ENCODE results near the gene CD81.

DNA sequence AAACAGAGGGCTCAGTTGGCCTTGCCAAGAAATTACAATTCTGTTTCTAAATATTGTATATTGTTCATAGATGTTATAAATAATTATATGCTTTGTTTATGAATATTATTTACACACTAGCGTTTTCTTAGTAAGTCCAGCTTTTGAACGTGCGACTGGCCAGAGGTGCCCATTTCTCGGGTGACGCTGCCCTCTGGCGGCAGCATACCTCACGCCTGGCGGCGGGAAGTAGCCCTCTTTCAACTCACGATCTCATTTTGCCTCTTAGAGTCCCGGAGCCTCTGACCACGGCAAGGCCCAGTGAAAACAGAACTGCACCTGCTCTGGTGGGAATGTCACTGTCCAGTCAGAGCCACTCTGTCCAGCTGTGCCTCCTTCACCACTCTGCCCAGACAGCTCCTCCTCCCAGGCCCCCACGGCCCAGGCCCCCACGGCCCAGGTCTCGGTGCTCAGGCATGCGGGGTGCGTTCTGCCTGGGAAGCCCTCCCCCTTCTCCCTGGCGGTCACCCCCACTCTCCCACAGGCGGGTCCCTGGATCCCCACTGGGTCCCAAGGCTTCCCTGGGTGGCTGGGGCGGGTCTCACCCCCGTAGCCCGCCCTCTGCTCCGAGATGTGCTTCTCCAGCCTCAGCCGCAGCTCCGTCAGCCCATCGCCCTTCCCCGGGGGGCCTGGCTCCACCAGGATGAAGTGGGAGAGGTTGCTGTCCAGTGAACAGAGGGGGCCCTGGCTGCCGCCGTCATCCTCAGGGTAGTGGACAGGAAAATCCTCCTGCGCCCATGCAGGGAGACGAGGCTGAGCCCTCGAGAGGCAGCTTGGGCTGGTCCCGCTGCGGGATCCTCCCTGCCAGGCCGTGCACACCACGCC is 42.8 kb downstream of the CD81 start:
- TF ChIP-seq EP300 (IDR thresholded peaks at IDR 0.05; ENCODE audit: low read depth), result no peak
- TF ChIP-seq, protein P1, sequence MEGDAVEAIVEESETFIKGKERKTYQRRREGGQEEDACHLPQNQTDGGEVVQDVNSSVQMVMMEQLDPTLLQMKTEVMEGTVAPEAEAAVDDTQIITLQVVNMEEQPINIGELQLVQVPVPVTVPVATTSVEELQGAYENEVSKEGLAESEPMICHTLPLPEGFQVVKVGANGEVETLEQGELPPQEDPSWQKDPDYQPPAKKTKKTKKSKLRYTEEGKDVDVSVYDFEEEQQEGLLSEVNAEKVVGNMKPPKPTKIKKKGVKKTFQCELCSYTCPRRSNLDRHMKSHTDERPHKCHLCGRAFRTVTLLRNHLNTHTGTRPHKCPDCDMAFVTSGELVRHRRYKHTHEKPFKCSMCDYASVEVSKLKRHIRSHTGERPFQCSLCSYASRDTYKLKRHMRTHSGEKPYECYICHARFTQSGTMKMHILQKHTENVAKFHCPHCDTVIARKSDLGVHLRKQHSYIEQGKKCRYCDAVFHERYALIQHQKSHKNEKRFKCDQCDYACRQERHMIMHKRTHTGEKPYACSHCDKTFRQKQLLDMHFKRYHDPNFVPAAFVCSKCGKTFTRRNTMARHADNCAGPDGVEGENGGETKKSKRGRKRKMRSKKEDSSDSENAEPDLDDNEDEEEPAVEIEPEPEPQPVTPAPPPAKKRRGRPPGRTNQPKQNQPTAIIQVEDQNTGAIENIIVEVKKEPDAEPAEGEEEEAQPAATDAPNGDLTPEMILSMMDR (IDR thresholded peaks at IDR 0.05), result peak; percentile 82 to 94 (median 88)
- no peak for TF ChIP-seq POLR2A (IDR thresholded peaks at IDR 0.05)

Measured in transverse colon (tissue), 3 donors.